Tibial artery (tissue), 4 donors: ENCODE results near the gene SMARCC2.
A peak's percentile ranks its signal among the peaks of the same experiment; 100 is the strongest.

ENCODE experiments used
- DNase-seq, 2 donors: peaks; one replicate each; pipeline ENCODE4 v3.0.0-alpha.2; 2019
- H3K27ac ChIP-seq, 2 donors: fragments of 200-600 bp; sonication (generic) in 1 of 2; 1 replicate in 1 of 2; 2 replicates in 1 of 2; pipeline ENCODE4 v1.5.1; 2018 to 2019; ENCODE audit warnings: mild to moderate bottlenecking in 1 of 2
- H3K27me3 ChIP-seq, 2 donors: fragments of 200-600 bp; sonication (generic) in 1 of 2; one replicate each; pipeline versions ENCODE4 v1.5.1 to v1.6.0; 2016 to 2019
- H3K36me3 ChIP-seq, 3 donors: fragments of 200-600 bp; sonication (generic) in 2 of 3; one replicate each; pipeline ENCODE4 v1.5.1; 2016 to 2019; ENCODE audit warnings: mild to moderate bottlenecking in 2 of 3
- H3K4me1 ChIP-seq, 4 donors: fragments of 200-600 bp; sonication (generic) in 2 of 4; 1 replicate in 3 of 4; 2 replicates in 1 of 4; pipeline ENCODE4 v1.5.1; 2016 to 2019
- H3K4me3 ChIP-seq, 2 donors: fragments of 200-600 bp; sonication (generic) in 1 of 2; 1 replicate in 1 of 2; 2 replicates in 1 of 2; pipeline ENCODE4 v1.5.1; 2018 to 2019; ENCODE audit warnings: mild to moderate bottlenecking in 2 of 2
- H3K9me3 ChIP-seq, 3 donors: fragments of 200-600 bp; sonication (generic) in 1 of 3; one replicate each; pipeline ENCODE4 v1.5.1; 2016 to 2019
- CTCF ChIP-seq, 2 experiments: fragments of 200-600 bp in 1 of 2; fragments of 450-650 bp in 1 of 2; IDR thresholded peaks; one replicate each; pipeline ENCODE4 v1.5.1; 2017 to 2019; ENCODE audit warnings: antibody characterized with exemption in 2 of 2, mild to moderate bottlenecking in 1 of 2, moderate library complexity in 1 of 2
- intact Hi-C: fragments of 100-400 bp; cut with DNase I; formaldehyde crosslinking; loops from one replicate; pipeline ENCODE4 v1.15.0; 2023; ENCODE audit warnings: low total_unique reads

Gene SMARCC2

DNA sequence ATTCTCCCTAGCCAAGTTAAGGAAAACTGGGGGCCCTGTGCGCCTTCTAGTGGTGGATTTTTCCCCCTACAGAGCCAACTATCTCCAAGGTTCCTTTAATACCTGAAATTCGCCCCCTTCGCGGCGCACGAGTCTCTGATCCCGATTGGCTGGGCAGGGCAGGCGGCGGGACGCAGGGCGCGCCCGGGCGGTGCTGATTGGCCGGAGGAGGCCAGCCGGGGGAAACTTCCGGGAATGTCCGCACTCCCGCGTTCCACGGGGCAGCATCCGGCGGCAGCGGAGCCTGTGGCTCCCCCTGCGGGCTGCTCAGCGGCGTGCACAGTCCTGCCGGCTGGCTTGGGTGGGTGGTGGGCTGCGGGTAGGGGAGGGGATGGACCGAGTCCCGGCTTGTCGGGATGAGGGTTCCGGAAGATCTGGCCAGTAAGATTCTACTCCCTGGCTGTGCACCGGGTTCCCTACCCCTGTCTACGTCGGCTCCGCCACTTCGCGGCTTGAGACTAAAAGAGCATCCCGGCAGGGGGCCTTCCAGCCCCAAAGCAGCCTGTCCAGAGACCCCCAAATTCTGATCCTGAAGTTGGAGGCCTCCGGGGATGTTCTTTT, 34.9 kb upstream of the SMARCC2 start, which contains the start of gene NABP2:
Gene NABP2 (plus strand): TSS at position 241 of the 600 bp plus-strand sequence. CDS start 515 bp downstream, outside the sequence.
- DNase-seq = peak; percentile 99
- Histone ChIP-seq H3K4me1 (peaks cover 0 to 45% (median 33%) of the 10 kb centered on the region in 4 donors), H3K36me3 (peaks cover 0 to 29% (median 0%) of the 10 kb centered on the region in 3 donors), H3K4me3 (peak within 1 kb of the TSS; percentile 56 to 61), H3K27me3 (no peaks in the 10 kb centered on the region), H3K9me3 (no peaks in the 10 kb centered on the region), H3K27ac (peak within 1 kb of the TSS; percentile 92)
- intact Hi-C loops = loop anchor here (2.0 kb wide), 3 partner anchors 31 to 105 kb away; partner anchors contain the start of genes CS and ZC3H10
- peak; percentile 90 to 94 for TF ChIP-seq CTCF (IDR thresholded peaks at IDR 0.05)

GRCh38 chr12:56223571-56224101, 34.4 kb upstream of the SMARCC2 start:
- no peak for DNase-seq
- intact Hi-C loops = loop anchor here (2.0 kb wide), 3 partner anchors 31 to 105 kb away; partner anchors contain the start of genes CS and ZC3H10
- Histone ChIP-seq H3K27ac (peak overlapping the region; percentile 92), H3K36me3 (peaks cover 0 to 23% (median 0%) of the 10 kb centered on the region in 3 donors), H3K27me3 (no peaks in the 10 kb centered on the region), H3K9me3 (no peaks in the 10 kb centered on the region), H3K4me3 (peak overlapping the region; percentile 56 to 61), H3K4me1 (peaks cover 0 to 47% (median 38%) of the 10 kb centered on the region in 4 donors)
- TF ChIP-seq CTCF (IDR thresholded peaks at IDR 0.05) = no peak

- intact Hi-C loops = no loop called here
- Histone ChIP-seq H3K27me3 (no peaks in the 10 kb centered on the region), H3K9me3 (no peaks in the 10 kb centered on the region), H3K27ac (peak overlapping the region; percentile 92), H3K4me1 (peaks cover 0 to 58% (median 42%) of the 10 kb centered on the region in 4 donors), H3K36me3 (peaks cover 0 to 18% (median 5%) of the 10 kb centered on the region in 3 donors), H3K4me3 (peak overlapping the region; percentile 73 to 84)
- TF ChIP-seq CTCF (IDR thresholded peaks at IDR 0.05) = no peak
- DNase-seq = no peak
Measured at GRCh38 chr12:56222531-56222895, 33.2 kb upstream of the SMARCC2 start.

DNA sequence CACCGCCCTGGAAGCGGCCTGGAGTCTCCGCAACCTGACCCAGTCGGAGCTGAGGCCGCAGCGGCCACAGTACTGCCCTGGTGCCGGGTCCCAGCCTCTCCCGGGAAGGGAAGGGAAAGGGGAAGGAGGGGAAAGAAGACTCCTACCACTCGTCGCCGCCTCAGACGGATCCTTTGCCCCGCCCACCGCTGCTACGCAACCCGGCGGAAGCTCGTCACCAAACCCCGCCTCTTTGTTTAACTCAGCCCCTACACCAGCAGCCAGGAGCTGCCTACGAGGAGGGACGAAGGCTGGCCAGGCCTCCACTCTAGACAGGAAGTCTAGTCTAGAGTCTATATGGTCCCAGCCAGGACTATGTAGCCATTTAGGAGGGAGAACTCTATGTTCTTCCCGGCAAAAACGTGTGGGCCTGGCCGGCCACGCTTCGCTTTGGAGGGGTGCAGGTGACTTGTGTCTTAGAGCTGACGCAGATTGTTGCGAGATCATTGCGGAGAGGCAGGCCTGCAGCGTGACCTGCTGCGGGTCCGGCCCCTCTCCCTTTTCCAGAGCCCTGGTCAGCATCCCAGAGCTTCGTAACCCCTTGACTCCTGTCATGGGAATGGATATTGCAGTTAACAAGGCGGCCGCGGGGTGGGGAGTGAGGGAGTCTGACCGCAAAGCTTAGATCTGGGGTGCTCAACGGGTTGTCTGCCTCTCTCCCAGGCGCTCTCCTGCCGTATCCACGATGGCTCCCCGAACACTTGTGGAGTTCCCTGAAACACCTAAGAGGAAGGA, 32.7 kb upstream of the SMARCC2 start, which contains the start of gene RNF41:
Gene RNF41 (minus strand): TSS at position 166 of the 774 bp plus-strand sequence. CDS start 7,875 bp downstream, outside the sequence.
- no peaks in the 10 kb centered on the region for H3K27me3 ChIP-seq
- intact Hi-C loops = no loop called here
- peak within 1 kb of the TSS; percentile 92 for H3K27ac ChIP-seq
- peaks cover 0 to 18% (median 7%) of the 10 kb centered on the region in 3 donors for H3K36me3 ChIP-seq
- peak in 1 of 2 experiments; percentile 36 for TF ChIP-seq CTCF (IDR thresholded peaks at IDR 0.05)
- peak within 1 kb of the TSS; percentile 73 to 84 for H3K4me3 ChIP-seq
- no peaks in the 10 kb centered on the region for H3K9me3 ChIP-seq
- H3K4me1 ChIP-seq = peaks cover 0 to 62% (median 44%) of the 10 kb centered on the region in 4 donors
- peak; percentile 97 to 99 for DNase-seq

GRCh38 chr12:56221232-56221756, 32.0 kb upstream of the SMARCC2 start:
- peaks cover 5 to 22% (median 12%) of the 10 kb centered on the region in 3 donors for H3K36me3 ChIP-seq
- intact Hi-C loops = no loop called here
- peak overlapping the region; percentile 73 to 84 for H3K4me3 ChIP-seq
- no peak for TF ChIP-seq CTCF (IDR thresholded peaks at IDR 0.05)
- H3K9me3 ChIP-seq = no peaks in the 10 kb centered on the region
- peak overlapping the region; percentile 92 for H3K27ac ChIP-seq
- DNase-seq = peak; percentile 59 to 88
- H3K4me1 ChIP-seq = peaks cover 0 to 67% (median 46%) of the 10 kb centered on the region in 4 donors
- no peaks in the 10 kb centered on the region for H3K27me3 ChIP-seq
